Measurements from ENCODE around the gene ZDHHC7. TPM values are rescaled to one million over a fixed set of nuclear protein-coding genes. Genes with fewer than 3 reads are reported as not detected.

Gene ZDHHC7
- total and polyA plus RNA-seq, 2 donors, result 31.1 to 49.7 TPM

- 95% methylated on average over 17 of the region's 17 CpGs for WGBS
- no peak for DNase-seq (ENCODE audit: extremely low spot score)
- H3K27ac ChIP-seq (ENCODE audit: low read depth), result no peak overlapping the region
- no peaks in the 10 kb centered on the region for H3K36me3 ChIP-seq (ENCODE audit: insufficient read depth)
- no peaks in the 10 kb centered on the region for H3K4me1 ChIP-seq (ENCODE audit: insufficient read depth)
- H3K4me3 ChIP-seq (ENCODE audit: low read depth, low read length), result no peak overlapping the region
Measured at GRCh38 chr16:85048921-85049562, 37.7 kb upstream of the ZDHHC7 start.

DNA sequence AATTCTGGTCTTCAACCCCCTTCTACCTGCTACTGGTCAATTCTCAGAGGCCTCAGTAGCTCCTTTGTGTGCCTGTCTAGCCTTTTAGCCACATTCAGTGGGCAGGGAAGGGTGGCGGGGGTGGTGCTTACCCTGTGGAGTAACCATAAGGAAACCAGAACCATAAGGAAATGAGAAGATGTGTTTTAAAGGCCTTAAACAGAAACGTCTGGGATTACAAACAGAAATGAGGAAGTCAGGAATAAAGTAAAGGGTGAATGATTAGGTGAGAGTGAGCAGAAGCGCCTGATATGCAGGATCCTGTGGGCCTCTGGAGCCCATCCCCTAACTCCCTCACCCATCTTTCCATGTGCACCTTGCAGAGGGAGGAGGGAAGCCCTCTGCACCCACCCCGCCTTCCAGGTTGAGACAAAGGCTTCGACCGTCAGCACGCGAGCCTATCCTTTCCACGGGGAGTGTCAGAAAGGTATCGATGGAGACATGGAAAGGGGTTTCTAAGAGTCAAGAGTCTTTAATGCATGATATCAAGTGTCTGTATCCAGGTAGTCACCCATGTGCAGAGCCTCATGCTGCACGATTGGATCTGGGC, 36.6 kb upstream of the ZDHHC7 start:
- no peaks in the 10 kb centered on the region for H3K4me1 ChIP-seq (ENCODE audit: insufficient read depth)
- no peaks in the 10 kb centered on the region for H3K36me3 ChIP-seq (ENCODE audit: insufficient read depth)
- WGBS, result 85% methylated on average over 11 of the region's 11 CpGs
- no peak for DNase-seq (ENCODE audit: extremely low spot score)
- H3K27ac ChIP-seq (ENCODE audit: low read depth), result peak overlapping the region; percentile 76
- no peak overlapping the region for H3K4me3 ChIP-seq (ENCODE audit: low read depth, low read length)

DNA sequence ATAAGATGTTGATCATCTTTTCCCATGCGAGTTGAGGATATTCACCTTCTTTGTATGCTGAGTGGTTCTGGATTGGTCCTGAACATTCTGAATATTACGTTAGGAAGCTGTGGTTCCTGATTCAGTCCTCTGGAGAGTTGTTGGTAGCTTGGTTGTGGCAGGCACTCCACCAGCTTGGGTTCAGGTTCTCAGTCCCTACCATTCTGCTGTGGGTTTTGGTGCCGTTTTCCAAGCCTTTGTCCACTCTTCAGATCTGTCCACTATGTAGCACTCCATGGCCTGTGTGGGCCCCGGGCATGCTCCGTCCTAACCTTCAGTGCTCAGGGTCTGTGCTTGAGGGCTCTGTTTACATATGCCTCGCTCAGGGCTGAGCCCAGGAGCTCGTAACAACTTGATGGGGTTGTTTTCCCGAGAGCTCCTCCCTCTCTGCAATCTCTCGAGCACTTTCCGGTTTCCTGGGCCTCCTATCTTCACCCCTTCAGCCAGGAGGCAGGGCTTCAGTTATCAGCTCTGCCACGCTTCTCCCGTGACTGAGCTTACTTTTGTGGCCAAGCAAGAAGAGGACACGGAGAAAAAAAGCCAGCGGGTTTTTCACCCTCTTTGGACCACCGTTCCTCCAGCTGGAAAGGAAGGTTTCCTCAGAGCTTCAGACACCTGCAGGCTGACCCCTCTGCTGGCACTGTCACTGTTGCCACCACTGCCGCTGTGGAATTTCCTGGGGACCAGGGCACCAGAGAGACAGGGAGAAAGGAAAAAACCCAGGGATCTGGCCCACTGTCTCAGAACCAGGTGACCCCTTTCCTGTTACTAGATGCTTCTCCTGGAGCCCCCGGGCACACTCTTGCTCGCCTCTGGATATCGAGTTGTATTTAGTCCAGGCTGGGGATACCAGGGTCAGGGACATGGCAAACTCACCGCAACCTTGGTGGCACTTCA, 35.9 kb upstream of the ZDHHC7 start:
- Histone ChIP-seq H3K4me1 (ENCODE audit: insufficient read depth) (no peaks in the 10 kb centered on the region), H3K4me3 (ENCODE audit: low read depth, low read length) (no peak overlapping the region), H3K36me3 (ENCODE audit: insufficient read depth) (no peaks in the 10 kb centered on the region), H3K27ac (ENCODE audit: low read depth) (peak overlapping the region; percentile 76)
- no peak for DNase-seq (ENCODE audit: extremely low spot score)
- 57% methylated on average over 20 of the region's 20 CpGs for WGBS

DNA sequence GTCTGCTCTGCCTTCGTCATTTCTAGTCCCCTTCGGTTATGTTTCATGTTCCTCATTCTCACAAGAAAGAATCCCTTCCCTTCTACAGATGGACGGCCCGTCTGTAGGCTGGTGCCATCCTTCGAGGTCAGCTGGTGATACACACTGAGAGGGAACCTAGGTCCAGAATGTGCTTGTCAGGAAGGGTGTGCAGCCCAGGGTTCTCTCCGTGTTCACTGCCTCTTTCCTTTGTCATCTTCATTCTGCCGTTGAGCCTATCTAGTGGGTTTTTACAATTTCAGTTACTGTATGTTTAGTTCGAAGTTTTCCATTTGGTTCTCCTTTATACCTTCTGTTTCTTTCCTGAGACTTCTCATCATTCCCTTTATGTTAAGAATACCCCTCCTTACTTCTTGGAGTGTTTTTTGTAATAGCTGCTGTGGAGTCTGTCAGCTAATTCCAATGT, 35.2 kb upstream of the ZDHHC7 start:
- H3K36me3 ChIP-seq (ENCODE audit: insufficient read depth), result no peaks in the 10 kb centered on the region
- H3K27ac ChIP-seq (ENCODE audit: low read depth), result no peak overlapping the region
- H3K4me3 ChIP-seq (ENCODE audit: low read depth, low read length), result no peak overlapping the region
- WGBS, result 90% methylated on average over 8 of the region's 8 CpGs
- H3K4me1 ChIP-seq (ENCODE audit: insufficient read depth), result no peaks in the 10 kb centered on the region
- no peak for DNase-seq (ENCODE audit: extremely low spot score)

DNA sequence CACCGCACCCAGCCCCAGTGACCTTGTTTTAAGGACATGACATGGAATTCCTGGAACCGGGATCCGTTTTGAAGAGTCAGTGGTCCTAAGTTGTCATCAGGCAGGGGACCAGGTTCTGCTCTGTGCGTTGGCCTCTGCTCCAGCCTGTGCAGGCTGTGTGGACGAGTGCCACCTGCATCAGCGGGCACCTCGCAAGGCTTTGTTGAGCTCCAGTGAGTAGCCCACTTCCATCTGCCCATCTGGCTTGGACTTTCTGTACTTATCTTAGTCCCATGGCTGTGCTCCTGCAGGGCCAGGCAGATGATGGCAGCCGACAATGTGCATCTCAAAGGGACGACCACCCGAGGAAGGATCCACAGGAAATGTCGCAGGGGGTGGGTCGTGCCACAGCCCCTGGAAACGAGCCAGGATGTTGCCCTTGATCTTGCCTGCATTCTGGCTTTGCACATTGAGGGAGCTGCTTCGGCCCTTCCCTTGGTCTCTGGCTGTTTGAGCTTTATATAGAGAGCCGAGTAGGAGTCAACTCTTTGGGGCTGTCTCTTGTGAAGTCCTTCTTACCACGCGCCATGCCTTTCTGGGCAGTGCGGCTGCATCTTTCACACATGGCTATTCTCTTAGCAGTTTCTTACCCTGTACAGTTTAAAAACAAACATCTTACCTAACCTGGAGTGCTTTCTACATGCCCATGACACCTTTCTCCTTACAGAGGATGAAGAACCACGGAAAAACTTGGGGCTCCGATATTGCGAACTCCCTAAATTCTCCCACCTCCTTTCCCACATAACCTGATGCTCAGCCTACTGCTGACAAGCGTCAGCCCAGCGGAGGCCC, 34.5 kb upstream of the ZDHHC7 start:
- Histone ChIP-seq H3K4me1 (ENCODE audit: insufficient read depth) (no peaks in the 10 kb centered on the region), H3K27ac (ENCODE audit: low read depth) (no peak overlapping the region), H3K36me3 (ENCODE audit: insufficient read depth) (no peaks in the 10 kb centered on the region), H3K4me3 (ENCODE audit: low read depth, low read length) (no peak overlapping the region)
- WGBS, result 89% methylated on average over 23 of the region's 23 CpGs
- no peak for DNase-seq (ENCODE audit: extremely low spot score)

- no peak for DNase-seq (ENCODE audit: extremely low spot score)
- H3K4me1 ChIP-seq (ENCODE audit: insufficient read depth), result no peaks in the 10 kb centered on the region
- H3K27ac ChIP-seq (ENCODE audit: low read depth), result no peak overlapping the region
- no peak overlapping the region for H3K4me3 ChIP-seq (ENCODE audit: low read depth, low read length)
- H3K36me3 ChIP-seq (ENCODE audit: insufficient read depth), result no peaks in the 10 kb centered on the region
- WGBS, result 97% methylated on average over 5 of the region's 5 CpGs
Measured at GRCh38 chr16:85045077-85045476, 33.7 kb upstream of the ZDHHC7 start.

DNA sequence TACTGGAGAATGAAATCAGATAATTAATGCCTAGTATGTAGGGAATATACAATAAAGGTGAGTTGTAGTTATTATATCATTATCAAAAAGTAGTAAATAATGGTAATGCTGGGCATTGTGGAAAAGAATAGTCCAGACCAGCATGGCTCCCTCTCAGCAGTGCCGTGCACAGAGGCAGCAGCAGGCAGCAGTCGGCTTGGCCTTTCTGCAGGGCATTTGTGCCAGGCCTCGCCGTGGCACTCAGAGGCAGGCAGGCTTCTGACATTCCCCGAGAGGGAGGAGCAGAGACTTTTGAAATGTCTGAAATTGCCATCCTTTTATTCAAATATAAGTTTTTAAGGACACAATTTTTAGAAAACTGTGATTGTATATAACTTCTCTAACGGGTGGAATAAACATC, 31.3 kb upstream of the ZDHHC7 start:
- 78% methylated on average over 6 of the region's 6 CpGs for WGBS
- peaks cover 2% of the 10 kb centered on the region for H3K4me1 ChIP-seq (ENCODE audit: insufficient read depth)
- no peak for DNase-seq (ENCODE audit: extremely low spot score)
- no peaks in the 10 kb centered on the region for H3K36me3 ChIP-seq (ENCODE audit: insufficient read depth)
- no peak overlapping the region for H3K27ac ChIP-seq (ENCODE audit: low read depth)
- no peak overlapping the region for H3K4me3 ChIP-seq (ENCODE audit: low read depth, low read length)

- 74% methylated on average over 6 of the region's 6 CpGs for WGBS
- Histone ChIP-seq H3K36me3 (ENCODE audit: insufficient read depth) (no peaks in the 10 kb centered on the region), H3K27ac (ENCODE audit: low read depth) (no peak overlapping the region), H3K4me1 (ENCODE audit: insufficient read depth) (peaks cover 2% of the 10 kb centered on the region), H3K4me3 (ENCODE audit: low read depth, low read length) (no peak overlapping the region)
- no peak for DNase-seq (ENCODE audit: extremely low spot score)
Measured at GRCh38 chr16:85042167-85042526, 30.8 kb upstream of the ZDHHC7 start.

DNA sequence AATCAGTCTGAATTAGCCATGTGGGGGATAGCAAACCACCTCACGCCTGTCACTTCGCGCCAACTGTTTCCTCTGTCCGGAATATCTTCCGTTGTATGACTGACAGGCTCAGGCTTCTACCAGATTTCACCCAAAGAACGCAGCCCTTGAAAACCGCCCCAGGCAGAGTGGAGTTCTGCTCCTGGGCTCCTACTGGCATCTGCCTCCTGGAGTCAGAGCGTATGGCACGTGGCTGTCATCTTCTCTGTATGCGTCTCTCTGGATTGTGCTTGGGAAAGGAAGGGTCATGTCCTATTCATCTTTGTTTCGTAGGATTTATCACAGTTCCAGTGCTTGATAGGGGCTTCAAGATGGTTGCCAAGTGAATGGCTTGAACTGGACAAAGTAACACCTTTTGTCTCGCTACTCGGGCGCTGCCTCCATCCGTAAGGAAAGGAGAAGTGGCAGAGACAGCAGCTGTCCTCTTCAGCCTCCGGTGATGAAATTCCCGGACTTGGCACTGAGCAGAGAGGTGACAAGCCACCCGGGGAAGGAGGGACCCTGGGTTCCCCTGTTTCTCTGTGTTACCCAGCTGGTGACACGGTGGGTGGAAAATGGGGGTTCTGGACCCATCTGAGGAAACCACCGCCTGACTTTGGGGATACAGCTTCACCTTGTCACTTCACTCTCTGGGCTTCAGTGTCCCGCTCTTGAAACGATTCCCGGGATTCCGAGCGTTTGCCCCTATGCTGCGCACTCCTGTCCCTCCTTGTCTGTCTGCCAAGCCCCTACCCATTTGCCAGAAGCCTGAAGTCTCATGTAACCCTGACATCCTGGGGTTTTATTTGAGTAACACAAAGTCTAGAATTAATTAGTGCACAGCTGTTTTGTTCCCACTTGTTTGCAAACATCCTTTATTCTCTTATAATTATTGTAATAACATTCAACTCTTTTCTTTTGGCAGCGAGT, 30.2 kb upstream of the ZDHHC7 start:
- 85% methylated on average over 27 of the region's 27 CpGs for WGBS
- Histone ChIP-seq H3K4me3 (ENCODE audit: low read depth, low read length) (no peak overlapping the region), H3K4me1 (ENCODE audit: insufficient read depth) (peaks cover 2% of the 10 kb centered on the region), H3K27ac (ENCODE audit: low read depth) (no peak overlapping the region), H3K36me3 (ENCODE audit: insufficient read depth) (no peaks in the 10 kb centered on the region)
- DNase-seq (ENCODE audit: extremely low spot score), result no peak

GRCh38 chr16:85040685-85041084, 29.4 kb upstream of the ZDHHC7 start:
- Histone ChIP-seq H3K36me3 (ENCODE audit: insufficient read depth) (no peaks in the 10 kb centered on the region), H3K4me3 (ENCODE audit: low read depth, low read length) (no peak overlapping the region), H3K27ac (ENCODE audit: low read depth) (no peak overlapping the region), H3K4me1 (ENCODE audit: insufficient read depth) (peaks cover 2% of the 10 kb centered on the region)
- no peak for DNase-seq (ENCODE audit: extremely low spot score)
- 80% methylated on average over 6 of the region's 6 CpGs for WGBS

DNA sequence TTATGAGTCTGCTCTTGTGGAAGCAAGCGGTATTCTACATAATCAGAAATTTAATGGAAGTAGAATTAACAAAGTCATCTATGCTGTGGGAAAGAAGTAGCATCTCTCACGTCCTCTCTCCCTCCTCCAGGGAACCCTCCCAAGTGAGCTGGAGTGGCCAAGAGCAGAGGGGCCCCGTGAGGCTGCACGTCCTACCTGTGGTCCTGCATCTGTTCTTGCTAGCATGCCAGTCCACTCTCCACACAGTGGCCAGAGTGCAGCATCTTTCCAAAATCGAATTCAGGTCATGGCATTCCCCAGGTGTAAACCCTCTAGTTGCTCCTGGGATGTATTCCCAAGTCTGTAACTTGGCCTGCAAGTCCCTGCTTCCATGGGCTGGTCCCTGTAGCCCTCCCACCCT, 26.4 kb upstream of the ZDHHC7 start:
- no peak for DNase-seq (ENCODE audit: extremely low spot score)
- Histone ChIP-seq H3K4me1 (ENCODE audit: insufficient read depth) (peaks cover 2% of the 10 kb centered on the region), H3K36me3 (ENCODE audit: insufficient read depth) (no peaks in the 10 kb centered on the region), H3K4me3 (ENCODE audit: low read depth, low read length) (no peak overlapping the region), H3K27ac (ENCODE audit: low read depth) (no peak overlapping the region)
- 88% methylated on average over 5 of the region's 5 CpGs for WGBS

- Histone ChIP-seq H3K4me1 (ENCODE audit: insufficient read depth) (peaks cover 2% of the 10 kb centered on the region), H3K36me3 (ENCODE audit: insufficient read depth) (no peaks in the 10 kb centered on the region), H3K27ac (ENCODE audit: low read depth) (peak overlapping the region; percentile 44), H3K4me3 (ENCODE audit: low read depth, low read length) (no peak overlapping the region)
- DNase-seq (ENCODE audit: extremely low spot score), result no peak
- 78% methylated on average over 7 of the region's 7 CpGs for WGBS
Measured at GRCh38 chr16:85037050-85037410, 25.7 kb upstream of the ZDHHC7 start.

Measured in urinary bladder (tissue), 4 donors.